SK-N-SH treated with all-trans-retinoic acid at 6 μM for 48 hours (cell line): ENCODE data around the gene MATCAP1.

ENCODE experiments used
- GLIS3 ChIP-seq: fragments of 250-450 bp; sonication (Bioruptor Pico); IDR thresholded peaks from 2 replicates; pipeline ENCODE4 v1.5.0; 2020; ENCODE audit warnings: mild to moderate bottlenecking, moderate library complexity
- PPARA ChIP-seq: fragments of 250-450 bp; sonication (Bioruptor Pico); IDR thresholded peaks from 2 replicates; pipeline ENCODE4 v1.5.0; 2020; ENCODE audit warnings: mild to moderate bottlenecking, borderline replicate concordance
- ZFP30 ChIP-seq: fragments of 450-650 bp; formaldehyde crosslinking; IDR thresholded peaks from 2 replicates; pipeline ENCODE4 v1.5.0; 2022; ENCODE audit warnings: mild to moderate bottlenecking, moderate library complexity
- ZNF8 ChIP-seq: fragments of 450-650 bp; formaldehyde crosslinking; IDR thresholded peaks from 2 replicates; pipeline ENCODE4 v1.5.0; 2020; ENCODE audit warnings: mild to moderate bottlenecking, moderate library complexity
- TF ChIP-seq, protein P1 (sequence below): fragments of 250-450 bp; sonication (Bioruptor Pico); IDR thresholded peaks from 2 replicates; pipeline ENCODE4 v1.8.0; 2021; ENCODE audit warnings: low read depth, mild to moderate bottlenecking, moderate library complexity, borderline replicate concordance

DNA sequence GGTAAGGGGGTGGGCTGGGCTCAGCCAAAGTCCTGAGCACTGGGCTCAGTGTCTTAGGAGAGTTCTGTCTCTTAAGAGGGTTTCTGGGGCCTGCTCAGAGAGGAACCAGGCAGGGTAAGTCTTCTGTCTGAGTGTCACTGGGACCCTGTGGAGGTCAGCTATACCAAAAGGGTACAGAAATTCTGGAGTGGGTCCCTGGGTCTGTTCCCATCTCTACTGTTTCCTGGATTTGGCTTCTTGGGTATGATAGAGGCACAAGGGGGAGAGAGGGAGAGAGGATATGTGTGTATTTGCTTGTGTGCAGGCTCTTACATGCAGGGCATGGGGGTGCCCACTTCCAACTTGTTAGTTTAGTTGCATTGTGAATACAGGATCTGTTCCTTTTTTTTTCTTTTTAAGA, 9.8 kb upstream of the MATCAP1 start:
- TF ChIP-seq, protein P1, sequence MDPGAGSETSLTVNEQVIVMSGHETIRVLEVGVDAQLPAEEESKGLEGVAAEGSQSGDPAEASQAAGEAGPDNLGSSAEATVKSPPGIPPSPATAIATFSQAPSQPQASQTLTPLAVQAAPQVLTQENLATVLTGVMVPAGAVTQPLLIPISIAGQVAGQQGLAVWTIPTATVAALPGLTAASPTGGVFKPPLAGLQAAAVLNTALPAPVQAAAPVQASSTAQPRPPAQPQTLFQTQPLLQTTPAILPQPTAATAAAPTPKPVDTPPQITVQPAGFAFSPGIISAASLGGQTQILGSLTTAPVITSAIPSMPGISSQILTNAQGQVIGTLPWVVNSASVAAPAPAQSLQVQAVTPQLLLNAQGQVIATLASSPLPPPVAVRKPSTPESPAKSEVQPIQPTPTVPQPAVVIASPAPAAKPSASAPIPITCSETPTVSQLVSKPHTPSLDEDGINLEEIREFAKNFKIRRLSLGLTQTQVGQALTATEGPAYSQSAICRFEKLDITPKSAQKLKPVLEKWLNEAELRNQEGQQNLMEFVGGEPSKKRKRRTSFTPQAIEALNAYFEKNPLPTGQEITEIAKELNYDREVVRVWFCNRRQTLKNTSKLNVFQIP (CRISPR knock-in tag) = no peak
- TF ChIP-seq PPARA (no peak), GLIS3 (CRISPR knock-in tag) (no peak), ZFP30 (CRISPR knock-in tag) (no peak), ZNF8 (CRISPR knock-in tag) (no peak)
